H1 (cell line): ENCODE data around the gene PRKCZ. TPM values are rescaled to one million over a fixed set of nuclear protein-coding genes. Genes with fewer than 3 reads are reported as not detected.

ENCODE experiments used
- POLR2AphosphoS5 ChIP-seq: IDR thresholded peaks from 2 replicates; pipeline ENCODE4 v1.6.1; 2011; ENCODE audit warnings: low read depth, low read length
- RFX5 ChIP-seq: IDR thresholded peaks from 2 replicates; pipeline ENCODE4 v1.6.1; 2011; ENCODE audit warnings: low read depth, low read length, improper control_type of control experiment, borderline replicate concordance
- polyA plus RNA-seq, 7 experiments: library from polyadenylated mRNA; depleted of rRNA in 3 of 7; stranded (reverse) in 5 of 7; unstranded in 2 of 7; fragments of >200 nt in 5 of 7; fragments of 200-250 nt in 2 of 7; gene quantifications; 1 replicate in 5 of 7; 2 replicates in 1 of 7; 4 replicates in 1 of 7; pipeline versions ENCODE4 v1.2.1 to v1.2.3, GENCODE V29; 2011 to 2013; ENCODE audit warnings: missing spikeins in 2 of 7, mixed read lengths in 2 of 7
- total RNA-seq: library from RNA; stranded (reverse); fragmentation: NEBNext Ultra II Directional; extraction: Animal tissue kit (Norgen Biotek cat#: 25700); gene quantifications from 2 replicates; pipeline ENCODE4 v1.2.1, GENCODE V29; 2021

The PRKCZ gene
- total and polyA plus RNA-seq, 2 of the 8 experiments (the other 6 are each of a cell fraction or from before 2014, with no cell fraction given) = 37.4 to 45.1 TPM

DNA sequence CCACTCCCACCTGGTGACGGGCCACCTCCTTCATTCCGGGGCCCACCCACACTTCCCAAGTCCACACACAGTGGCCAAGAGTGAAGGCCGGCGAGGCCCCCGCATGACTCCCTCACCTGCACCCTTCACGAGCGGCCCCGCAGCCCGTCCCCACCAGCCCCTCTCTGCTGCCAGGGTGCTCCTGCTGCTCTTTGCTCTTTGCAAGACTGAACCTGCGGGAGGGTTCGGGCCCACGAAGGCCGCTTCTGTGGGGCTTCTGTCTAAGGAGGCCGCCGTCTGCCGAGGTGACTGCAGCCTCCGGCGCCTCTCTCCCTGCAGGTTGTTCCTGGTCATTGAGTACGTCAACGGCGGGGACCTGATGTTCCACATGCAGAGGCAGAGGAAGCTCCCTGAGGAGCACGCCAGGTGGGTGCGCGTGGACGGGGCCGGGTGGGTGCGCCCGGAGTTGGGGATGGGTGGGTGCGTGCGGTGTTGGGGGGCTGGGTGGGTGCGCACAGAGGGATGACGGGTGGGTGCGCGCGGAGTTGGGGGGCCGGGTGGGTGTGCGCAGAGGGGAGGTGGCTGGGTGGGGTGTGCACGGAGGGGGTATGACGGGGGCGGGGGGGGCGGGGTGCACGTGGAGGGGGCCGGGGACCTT is 119.1 kb downstream of the PRKCZ start (continued):
- no peak for TF ChIP-seq RFX5
- TF ChIP-seq POLR2AphosphoS5 = no peak
- TF ChIP-seq, all 59 proteins: peak for 0
